HG02642 (cell line): ENCODE results near the gene PMPCA.

Experiments used
- ATAC-seq: cut with Tn5 transposase; IDR thresholded peaks from one replicate; pipeline ENCODE4 v1.9.1; 2021; ENCODE audit warnings: mild to moderate bottlenecking; ENCODE audit not compliant: unreplicated experiment, poor library complexity

The PMPCA gene

DNA sequence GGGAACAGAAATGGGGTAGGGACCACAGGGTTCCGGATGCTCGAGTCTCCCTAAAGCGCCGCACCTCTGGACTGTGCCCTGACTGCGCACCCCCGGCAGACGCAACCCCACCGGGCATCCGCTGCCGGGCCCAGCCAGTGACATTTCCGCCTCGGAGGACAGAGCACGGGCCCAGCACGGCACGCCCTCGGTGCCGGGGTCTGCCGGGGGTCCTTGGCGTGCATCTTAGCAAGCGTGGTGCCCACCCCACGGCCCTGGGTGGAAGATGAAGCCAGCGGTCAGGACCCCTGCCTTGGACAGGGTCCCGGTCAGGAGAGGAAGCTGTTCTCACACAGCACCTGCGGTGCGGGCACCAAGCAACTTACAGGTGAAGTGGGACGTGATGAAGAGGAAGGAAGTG, 22.1 kb downstream of the PMPCA start:
- no peak for ATAC-seq

DNA sequence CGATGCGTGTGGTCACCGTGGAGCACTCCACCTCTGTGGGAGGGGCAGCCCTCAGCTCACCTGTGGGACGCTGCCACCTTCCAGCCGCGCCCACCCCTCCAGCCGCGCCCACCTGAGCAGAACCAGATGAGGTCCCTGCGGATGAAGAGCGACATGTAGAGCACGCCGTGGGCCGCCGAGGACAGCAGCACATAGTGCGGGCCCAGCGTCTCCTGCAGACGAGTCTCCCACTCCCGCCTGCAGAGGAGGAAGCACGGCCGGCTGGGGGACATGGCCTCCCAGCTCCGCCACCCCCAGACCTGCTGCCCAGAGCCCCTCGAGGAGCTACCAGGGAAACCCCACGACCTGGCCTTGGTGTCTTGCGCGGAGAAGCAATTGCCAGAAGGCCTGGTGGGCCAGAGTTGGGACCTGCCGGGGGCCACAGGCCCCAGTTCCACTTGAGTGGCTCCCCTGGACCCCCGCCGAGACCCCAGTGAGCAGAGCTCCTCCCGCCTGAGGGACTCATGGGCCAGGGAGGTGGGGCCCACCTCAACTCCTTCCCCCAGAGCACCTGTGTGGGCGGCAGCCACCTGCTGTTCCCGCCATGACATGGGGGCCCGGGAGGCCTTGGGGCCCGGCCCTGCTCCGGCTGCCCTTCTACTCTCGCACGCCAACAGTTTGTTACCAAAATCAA, 22.7 kb downstream of the PMPCA start:
- ATAC-seq, result no peak

DNA sequence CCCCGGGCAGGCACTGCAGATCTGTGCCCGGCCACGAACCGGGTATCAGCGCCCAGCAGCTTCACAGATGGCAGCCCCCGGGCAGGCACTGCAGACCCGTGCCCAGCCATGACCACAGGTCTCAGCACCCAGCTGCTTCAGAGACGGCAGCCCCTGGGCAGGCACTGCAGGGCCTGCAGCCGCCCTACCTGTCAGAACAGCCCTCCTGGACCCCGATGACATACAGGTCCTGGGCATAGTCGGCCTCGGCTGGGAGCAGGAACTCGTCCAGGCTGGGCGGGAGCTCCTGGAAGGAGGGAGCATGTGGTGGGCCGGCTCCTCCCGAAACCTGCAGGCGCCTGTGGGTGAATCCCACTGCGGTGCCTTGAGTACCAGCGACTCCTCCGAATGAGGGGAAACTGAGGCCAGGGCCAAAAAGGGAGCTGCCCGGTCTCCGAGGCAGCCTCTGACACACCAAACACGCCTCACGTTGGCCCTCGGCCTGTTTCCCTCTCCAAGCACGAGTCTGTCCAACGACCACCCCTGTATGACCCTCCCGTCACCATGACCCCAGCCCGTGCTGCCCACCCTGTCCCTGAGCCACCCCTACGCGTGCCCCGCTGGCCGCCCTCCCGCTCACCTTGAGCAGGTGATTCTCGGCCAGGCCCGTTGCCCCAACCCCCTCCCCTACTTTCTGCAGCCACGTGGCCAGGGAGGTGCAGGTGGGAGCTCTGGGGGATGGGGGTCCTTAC, 23.6 kb downstream of the PMPCA start:
- no peak for ATAC-seq

DNA sequence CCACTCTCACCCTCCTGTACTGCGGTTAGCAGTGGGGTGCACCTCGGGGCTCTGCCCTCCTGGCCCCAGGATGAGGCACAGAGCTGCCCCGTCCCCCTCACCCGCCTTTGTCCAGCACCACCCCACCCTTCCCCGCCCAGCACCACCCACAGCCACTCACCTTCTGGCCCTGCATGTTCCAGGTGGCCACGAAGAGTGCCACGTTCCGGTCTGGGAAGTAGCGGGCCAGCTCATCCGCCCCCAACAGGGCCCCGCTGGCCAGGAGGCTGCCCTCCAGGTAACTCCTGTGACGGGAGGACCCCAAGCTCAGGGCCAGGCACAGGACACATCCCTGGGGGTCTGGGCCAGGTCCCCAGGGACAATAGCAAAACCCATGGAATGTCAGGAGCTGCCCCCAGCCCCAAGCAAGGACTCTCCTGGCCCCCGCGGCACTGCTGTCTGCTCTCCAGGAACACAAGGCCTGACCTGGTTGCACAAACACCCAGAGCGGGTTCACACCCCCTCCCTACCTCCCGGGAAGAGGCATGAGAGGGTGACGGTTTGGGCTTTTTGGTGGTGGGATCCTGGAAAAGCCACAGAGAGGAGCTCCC, 24.2 kb downstream of the PMPCA start:
- ATAC-seq, result no peak

DNA sequence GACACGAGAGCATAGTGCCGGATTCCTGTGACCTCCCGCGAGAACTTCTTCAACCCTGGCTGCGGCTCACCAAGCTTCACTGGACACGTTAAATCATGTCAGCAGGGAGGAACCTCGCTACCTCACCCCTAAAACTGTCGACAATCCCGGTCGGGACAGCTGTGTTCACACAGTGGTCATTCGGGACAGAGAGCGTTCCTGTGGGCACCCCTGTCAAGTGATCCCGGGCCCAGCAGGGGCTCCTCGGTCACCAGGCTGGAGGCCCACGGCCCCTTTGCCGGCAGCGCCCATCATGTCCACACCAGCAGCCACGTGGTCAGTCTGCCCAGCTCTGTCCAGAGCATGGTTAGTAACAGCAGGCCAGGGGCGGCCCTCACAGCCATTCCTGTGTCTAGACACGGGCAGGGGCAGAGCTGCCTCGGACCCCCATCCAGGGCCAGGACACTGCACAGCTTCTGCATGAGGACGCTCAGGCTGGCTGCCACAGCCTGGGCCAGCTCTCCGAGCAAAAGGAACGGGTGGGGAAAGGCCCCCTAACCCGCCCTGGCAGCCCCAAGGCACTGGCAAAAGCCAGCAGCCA, 25.7 kb downstream of the PMPCA start:
- no peak for ATAC-seq

DNA sequence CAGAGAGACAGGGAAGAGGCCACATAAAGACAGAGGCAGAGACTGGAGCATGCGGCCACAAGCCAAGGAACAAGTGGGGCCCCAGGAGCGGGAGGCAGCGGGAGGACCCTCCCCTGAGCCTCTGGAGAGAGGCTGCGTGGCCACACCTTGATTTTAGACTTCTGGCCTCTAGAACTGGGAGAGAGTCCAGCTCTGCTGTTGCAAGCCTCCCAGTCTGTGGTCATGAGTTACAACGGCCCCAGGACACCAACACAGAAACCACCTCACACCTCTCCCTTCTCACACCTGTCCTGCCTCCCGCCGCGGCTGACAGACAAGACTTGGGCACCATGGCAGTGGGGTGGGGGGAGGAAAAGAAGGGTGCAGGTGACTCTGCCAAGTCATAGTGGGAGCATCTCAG, 27.0 kb downstream of the PMPCA start:
- ATAC-seq, result no peak

DNA sequence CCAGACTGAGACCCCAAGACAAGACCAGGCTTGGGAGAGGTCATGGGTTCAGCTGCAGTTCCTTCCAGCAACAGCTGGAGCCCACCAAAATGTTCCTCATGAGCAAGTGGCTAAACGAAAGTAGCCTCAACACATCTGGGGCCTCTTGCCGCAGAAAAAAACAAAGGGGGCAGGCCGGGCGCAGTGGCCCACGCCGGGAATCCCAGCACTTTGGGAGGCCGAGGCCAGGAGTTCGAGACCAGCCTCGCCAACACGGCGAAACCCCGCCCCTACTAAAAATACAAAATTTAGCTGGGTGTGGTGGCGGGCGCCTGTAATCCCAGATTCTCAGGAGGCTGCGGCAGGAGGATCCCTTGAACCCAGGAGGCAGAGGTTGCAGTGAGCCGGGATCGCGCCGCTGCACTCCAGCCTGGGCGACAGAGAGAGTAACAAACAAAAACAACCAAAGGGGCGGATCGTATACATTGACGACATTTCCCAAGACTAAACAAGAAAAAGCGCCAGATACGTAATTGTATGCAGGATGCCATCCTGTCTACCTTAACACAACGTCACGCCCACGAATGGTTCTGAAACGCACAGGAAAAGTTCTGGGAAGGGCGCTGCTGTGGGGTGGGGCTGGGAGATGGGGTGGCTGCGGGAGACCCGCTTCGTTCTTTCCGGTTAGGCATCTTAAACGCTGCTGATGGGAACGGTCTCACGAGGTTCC, 27.5 kb downstream of the PMPCA start:
- ATAC-seq, result no peak

DNA sequence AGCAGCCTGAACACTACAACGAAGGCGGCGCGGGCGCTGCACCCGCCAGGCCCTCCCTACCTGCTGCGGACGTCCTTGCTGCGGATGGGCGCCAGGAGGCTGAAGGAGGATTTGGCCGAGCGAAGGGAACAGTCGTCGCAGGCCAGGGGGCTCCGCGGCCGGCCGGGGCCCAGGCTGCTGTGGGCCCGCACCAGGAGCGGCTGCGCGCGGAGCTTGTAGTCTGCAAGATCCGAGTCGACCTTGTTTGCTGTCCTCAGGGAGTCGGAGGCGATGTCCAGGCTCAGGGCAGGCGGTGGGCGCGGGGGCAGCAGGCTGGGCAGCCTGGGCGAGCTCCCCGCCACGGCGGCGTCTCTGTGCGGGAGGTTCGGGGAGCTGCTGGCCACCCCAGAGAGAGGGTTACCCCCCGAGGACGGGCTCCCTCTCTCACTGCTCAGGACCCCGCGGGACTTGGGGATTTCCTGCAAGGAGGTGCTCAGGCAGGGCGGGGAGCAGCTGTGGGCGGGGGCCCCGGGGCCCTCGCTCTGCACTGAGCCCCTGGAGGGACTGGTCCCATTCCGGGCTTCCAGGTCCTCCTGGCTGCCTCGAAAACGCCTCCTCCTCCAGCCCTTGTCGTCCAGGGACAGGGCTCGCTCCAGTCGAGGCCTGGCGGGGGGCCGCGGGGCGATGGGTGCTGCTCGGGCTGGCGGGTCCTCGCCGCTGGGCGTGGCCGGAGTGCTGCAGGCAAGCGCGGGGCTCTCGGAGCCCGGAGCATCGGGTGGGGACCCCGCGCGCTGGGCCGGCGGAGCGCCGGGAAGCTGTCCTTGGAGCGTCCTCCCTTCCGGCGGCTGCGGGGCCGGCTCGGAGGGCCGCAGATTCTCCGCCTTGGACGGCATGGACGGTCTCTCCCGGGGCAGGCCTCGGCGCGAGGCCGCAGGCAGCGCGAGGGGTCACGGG, 28.4 kb downstream of the PMPCA start:
- peak; percentile 41 for ATAC-seq

DNA sequence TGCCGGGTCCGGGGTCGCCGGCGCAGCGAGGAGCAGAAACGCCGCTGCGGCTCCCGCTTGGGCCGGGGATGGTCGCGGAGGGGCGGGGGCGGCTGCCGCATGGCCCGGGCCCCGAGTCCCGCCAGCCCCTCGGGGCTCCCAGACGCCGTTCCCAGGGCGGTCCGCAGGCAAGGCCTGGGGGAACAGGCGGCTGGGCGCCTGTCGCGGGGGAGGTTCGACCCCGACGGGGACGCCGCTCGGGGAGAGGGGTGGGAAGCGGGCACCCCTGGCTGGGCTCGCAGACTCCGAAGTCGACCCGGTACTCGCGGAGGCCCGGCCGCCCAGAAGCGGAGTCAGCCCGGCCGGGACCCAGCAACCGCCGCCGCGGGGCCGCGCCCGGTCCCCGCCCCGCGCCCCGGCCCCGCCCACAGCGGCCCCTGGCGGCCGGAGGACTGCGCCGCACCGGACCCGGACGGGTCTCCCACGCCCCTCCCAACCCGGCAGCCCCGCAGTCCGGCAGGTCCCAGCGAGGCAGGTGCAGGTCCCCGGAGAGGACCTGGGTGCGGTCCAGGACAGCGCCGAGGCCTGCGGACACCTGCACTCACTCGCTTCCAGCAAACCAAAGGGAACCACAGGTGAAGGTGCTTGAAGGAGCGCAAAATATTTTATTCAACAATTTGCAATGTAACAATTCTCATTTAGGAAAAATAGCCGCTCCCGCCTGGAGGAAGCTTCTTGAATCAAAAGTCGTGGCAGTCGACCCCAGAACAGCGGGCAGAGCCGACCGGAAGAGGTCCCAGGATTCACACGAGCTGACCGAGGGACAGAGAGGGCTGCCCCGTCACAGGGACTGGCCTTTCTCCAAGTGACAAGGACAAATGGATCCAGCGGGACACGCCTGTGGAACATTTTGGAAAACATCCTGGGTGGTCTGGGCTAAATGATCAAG, 29.3 kb downstream of the PMPCA start, which contains the start of gene INPP5E:
Gene INPP5E, minus strand, starts transcription at position 365 of the 928 bp plus-strand sequence. CDS start 426 bp downstream, outside the sequence.
- ATAC-seq, result peak; percentile 76

DNA sequence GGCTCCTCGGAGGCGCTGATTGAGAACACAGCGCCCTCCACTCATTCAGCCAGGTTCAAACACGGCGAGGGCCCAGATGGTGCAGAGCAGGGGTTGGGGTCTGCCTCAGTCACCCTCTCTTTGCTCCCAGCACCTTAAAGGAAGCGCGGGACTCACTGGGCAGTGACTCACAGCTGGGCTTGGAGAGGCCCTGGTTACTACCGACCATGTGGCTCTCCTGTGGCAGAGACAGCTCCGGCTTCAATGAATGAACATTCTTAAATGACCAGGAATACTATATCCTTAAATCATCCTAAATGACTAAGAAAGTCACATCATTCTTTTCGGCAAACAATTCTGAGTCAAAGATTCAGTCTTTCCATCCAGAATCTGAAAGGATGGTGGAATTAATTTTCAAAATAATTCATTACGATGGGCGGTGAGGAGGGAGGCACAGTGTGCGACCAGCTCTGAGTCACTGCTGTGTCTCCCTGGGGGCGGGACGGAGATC, 30.8 kb downstream of the PMPCA start:
- no peak for ATAC-seq

DNA sequence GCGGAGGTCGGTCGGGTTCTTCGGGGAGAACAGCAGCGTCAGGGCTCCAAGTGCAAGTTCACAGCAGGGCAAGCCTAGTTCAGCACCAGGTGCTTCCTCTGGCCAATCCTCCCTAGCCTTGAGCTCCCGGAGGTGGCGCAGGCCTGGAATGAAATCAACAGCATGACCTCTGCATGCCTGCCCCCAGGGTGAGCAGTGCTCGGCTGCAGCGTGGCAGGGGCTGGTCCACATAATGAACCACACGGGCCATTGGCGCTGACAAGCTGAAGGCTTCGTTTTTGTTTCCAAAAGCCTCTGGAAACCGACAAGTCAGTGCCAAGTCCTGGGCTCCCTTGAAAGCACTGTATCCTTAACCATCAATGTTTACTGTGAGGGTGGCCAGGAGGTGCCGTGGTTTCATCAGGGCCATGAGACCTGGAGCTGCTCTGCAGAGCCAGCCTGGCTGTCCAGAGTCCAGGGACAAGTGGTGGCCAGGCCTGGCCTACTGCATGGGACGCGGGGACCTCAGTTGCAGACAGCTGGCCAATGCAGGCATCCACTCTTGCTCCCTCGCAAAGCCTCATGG, 31.3 kb downstream of the PMPCA start:
- no peak for ATAC-seq

DNA sequence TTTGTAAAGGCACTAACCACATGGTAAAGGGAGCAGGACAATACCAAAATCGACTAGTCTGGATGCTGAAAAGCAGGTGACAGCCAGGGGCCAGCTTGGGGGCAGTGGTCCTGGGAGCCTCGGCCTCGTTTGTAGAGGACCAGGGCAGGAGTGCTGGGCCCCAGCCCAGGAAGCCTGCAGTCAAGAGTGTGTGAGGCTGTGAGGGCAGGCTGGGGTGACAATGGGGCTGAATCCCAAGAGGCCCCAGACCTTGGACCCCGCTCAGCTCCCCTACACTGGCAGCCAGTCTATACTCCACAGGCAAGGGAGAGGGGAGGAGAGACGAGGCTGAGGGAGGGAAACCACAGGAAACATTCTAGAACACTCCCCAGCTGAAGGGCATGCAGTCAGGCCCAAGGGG, 31.8 kb downstream of the PMPCA start:
- no peak for ATAC-seq

DNA sequence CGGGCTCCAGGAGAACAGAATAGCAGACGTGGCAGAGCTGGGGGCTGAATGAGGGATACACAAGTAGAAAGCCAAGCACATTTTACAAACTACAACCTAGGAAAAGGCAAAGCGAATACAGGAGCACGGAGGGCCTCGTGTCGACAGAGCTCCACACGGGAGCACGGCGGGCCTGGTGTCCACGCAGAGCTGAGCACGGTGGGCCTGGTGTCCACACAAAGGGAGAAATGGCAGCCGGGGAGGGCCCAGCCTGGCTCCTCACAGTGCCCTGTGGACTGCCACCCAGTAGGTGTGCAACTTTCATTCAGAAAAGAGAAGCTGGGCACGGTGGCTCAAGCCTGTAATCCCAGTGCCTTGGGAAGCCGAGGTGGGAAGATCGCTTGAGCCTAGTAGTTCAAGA, 32.6 kb downstream of the PMPCA start:
- ATAC-seq, result no peak

DNA sequence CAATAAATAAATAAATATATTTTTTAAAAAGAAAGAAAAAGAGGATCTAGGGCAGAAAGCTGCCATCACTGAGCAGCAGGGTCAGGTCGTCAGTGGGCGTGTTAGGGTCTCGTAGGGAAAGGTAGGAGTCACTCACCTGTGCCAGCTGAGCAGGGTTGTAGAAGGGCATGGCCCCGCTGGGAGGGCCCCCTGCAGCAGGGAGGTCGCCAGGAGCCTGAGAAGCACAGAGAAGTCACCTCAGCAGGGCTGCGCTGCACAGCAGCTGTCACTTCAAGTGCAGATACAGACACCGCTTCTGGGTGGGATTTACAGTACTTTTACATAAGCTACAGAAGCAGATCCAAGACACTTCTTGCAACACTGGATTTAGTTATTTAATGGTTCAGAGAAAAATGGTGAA, 33.2 kb downstream of the PMPCA start:
- no peak for ATAC-seq

DNA sequence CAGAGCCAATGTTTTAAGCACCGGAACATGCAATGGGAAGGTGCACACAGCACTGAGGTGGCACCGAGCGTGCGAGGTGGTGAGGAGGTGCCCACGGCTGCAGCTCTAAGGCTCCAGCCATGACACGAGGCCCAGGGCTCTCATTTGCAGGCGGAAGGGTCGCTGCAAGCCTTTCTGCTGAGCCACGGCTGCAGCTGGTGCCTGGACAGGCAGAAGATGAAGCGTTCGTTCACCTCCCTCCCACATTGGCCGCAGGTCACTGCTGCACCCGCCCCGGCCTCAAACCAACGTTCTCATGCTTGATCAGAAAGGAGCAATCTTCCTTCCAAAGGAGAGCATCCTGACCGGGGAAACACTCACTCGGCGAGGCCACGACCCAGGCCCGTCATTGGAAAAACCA, 33.6 kb downstream of the PMPCA start:
- no peak for ATAC-seq

DNA sequence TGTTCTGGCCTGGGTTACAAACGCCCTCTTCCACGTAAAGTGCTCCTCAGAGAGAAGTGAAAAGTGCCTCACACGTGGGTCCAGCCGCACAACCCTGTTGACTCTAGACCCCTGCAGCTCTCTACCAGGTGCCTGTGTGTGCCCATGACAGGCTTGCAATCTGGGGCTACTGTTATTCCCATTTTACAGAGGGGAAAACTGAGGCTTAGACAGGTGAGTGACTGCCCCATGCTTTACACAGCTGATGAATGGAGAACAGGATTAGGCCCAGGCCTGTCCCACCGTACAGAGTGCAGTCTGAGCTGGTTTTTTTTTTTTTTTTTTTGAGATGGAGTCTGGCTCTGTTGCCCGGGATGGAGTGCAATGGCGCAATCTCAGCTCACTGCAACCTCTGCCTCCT, 35.3 kb downstream of the PMPCA start:
- ATAC-seq, result no peak

DNA sequence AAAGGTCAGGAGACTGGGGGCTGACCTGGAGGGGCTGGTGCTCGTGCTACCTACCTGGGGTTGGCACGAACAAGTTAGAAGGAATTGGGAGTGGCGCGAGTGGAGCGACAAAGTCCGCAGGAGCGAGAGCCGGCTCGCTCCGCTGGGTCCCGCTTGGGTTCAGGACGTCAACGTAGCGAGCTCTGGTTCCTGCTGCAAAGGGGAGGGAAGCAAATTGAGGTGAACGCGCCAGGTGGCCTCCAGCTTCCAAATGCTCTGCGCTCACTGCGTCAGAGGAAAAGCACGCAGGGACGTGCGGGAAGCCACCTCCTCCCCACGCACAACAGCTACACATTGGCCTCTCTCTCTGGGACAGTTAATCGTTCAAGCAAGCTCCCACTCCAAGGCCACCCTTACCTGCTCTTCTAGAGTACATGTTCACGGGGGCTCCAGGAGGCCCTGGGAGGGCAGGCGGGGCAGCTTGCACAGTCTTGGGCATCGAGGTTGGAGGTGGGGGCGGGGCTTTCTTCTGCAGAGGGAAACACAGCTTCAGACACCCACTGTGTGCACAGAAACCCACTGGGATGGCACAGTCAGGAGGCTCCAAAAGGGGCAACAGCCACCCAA, 36.8 kb downstream of the PMPCA start:
- ATAC-seq, result no peak

DNA sequence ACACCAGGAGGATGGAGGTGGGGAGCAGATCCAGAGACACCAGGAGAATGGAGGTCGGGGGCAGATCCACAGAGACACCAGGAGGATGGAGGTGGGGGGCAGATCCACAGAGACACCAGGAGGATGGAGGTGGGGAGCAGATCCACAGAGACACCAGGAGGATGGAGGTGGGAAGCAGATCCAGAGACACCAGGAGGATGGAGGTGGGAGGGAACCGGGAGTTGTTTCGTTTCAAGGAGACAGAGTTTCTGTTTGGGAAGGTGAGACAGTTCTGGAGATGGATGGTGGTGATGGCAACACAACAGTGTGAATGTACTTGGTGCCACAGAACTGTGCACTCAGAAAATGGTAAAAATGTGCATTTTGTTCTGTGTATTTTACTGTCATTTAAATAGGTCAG, 38.2 kb downstream of the PMPCA start:
- no peak for ATAC-seq
